CD4-positive, alpha-beta T cell treated with Interleukin-15 for 4 hours (primary cell): ENCODE results near the gene ATP1B1.
"Not testable (repeated sequence)": the region's sequence is repeated elsewhere in the genome, so short reads cannot be mapped to it uniquely, and the experiment has no call there.

Experiments
- DNase-seq: peaks from one replicate; pipeline ENCODE4 v3.0.0-alpha.2; 2020; ENCODE audit warnings: low spot score

The ATP1B1 gene

GRCh38 chr1:169142129-169142528, 35.6 kb downstream of the ATP1B1 start:
- no peak for DNase-seq

DNA sequence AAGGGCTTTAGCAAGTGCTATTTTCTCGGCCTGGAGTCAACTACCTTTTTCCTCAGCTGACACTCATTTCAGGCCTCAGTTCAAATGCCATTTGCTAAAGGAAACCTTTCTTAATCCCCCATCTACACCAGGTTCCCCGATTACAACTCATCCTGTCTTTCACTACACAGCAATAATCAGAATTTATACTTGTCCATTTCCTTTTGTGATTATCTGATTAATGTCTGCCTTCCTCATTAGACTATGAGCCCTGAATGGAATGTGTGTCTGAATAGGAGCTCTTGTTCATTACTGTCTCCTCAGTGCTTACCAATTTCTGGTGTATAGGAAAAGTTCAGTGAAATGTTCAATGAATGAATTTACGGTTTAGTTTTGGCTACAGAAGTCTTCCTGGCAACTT, 36.9 kb downstream of the ATP1B1 start:
- DNase-seq: no peak

DNA sequence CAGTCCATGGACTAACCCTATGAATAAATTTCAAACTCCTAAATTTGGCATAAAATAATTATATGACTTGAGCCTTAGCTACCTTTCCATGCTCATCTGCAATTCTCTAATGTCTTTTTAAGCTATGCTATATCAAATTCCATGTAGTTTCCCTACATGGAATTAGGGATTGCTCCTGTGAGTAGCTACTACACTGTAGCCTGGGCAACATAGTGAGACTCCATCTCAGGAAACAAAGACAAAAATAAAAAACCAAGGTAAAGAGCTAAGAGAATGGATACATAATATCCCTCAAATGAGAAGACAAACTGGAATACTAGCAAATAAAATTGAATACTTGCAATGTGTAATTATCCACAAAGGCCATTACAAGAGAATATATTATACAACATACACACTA, 37.5 kb downstream of the ATP1B1 start:
- no peak for DNase-seq

GRCh38 chr1:169144941-169145626, 38.6 kb downstream of the ATP1B1 start:
- no peak for DNase-seq

DNA sequence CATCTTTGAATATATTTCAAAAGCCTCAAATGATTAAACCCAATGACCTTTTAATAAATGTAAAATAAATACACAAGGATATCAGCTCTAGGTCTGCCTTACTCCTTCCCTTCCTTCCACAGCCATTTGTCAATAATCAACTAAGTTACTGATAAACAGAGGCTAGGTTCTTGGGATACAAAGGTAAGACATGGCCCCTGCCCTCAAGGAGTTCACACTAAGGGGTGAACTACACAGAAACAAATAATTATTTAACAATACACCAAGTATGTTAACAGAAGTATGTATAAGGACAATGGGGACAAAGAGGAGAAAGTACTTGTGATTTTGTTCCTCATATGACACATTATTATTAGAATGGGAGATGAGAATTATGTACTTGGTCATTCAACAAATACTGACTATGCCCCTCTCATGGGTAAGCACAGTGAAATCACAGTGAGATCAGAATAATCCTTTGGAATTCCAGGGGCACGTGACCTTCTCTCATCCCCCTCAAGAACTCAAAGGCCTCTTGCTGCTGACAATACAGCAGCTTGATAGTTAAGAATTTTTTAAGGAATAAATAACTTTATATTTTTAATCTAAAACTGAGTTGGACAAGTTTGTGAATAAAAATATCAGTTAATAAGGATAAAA, 40.2 kb downstream of the ATP1B1 start:
- DNase-seq: no peak

- DNase-seq: no peak
Observed at GRCh38 chr1:169148472-169149252, 42.2 kb downstream of the ATP1B1 start.

DNA sequence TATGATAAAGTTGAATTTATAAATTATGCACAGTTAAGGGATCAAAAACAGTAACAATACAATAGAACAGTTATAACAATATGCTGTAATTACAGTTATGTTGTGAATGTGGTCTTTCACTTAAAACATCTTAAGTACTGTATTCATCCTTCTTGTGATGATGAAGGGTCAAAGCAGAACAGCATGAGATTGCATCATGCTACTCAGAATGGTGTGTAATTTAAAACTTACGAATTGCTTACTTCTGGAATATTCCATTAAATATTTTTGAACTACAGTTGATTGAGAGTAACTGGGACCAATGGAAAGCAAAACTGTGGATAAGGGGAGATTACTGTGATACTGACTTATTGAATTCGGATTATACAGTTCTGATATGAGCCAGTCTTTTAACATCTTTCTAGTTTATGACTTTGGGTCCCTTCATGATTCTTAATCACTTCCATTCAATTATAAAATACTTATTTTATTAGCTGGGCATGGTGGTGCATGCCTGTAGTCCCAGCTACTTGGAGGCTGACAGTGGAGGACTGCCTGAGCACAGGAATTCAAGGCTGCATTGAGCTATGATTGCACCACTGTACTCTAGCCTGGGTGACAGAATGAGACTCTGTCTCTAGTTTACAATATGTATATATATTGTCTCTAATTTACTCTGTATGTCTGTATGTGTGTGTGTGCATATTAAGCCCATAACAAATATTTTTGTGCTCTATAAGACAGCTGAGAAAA, 43.2 kb downstream of the ATP1B1 start:
- no peak for DNase-seq

DNA sequence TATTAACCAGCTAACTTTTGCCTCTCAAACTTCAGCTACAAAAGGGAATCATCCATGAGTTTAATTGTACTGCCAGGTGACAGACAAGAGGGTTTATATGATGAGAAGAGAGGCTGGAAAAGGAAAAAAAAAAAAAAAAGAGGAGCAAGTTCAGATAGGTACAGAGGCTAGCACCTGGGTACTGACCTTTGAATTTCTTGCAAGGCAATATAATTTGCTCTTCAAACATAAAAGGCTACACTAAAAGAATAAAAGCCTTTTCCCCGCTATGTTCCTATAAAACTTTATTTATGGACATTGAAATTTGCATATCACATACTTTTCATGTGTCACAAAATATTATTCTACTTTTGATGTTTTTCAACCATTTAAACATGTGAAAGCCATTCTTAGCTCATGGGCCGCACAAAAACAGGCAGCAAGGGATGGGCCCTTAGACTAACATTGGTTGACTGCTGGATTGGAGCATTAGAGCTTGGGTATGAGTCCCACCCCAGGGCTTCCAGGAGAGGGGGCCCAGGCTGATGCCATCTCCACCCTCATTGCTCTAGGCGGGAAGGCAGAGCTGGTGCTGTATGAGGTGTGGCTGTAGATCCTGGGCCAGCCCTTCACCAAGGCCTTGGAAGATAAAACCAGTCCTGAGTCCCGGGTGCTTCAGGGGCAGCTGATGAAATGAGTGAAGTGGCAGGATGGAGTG, 44.3 kb downstream of the ATP1B1 start:
- DNase-seq: no peak

GRCh38 chr1:169151338-169151837, 44.9 kb downstream of the ATP1B1 start:
- DNase-seq: no peak

DNA sequence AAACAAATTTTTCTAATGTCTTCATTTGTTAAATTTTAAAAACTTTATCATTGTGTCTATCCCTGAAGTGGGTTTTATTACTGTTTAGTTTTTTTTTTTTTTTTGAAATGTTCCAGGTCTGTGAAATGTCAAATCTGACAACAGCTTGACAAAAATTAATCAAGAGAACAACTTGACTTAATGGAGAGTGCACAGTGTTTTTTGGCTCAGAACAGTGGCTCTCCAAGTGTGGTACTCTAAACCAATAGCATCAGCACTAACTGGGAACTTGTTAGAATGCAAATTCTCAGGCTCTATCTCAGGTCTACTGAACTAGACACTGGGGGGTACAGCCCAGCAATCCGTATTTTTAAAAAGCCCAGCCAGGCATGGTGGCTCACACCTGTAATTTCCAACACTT, 49.2 kb downstream of the ATP1B1 start:
- DNase-seq: no peak

DNA sequence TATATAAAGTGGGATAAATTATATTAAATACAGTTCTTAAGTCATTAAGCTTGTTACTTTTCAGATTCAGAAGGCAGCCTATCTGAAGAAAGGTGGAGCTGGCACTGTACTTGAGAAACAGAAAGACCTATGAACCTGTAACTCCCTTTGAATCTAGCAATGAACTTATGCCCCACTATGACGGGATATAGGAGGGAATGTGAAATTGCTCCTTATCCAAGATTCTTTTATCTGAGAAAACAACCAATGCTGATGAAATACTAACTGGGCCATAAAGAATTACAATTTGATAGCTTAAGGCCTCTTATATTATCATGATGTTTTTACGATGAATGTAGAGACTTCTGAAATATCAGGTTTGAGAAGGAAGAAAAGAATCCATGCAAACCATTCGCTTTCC, 50.1 kb downstream of the ATP1B1 start:
- DNase-seq: no peak

DNA sequence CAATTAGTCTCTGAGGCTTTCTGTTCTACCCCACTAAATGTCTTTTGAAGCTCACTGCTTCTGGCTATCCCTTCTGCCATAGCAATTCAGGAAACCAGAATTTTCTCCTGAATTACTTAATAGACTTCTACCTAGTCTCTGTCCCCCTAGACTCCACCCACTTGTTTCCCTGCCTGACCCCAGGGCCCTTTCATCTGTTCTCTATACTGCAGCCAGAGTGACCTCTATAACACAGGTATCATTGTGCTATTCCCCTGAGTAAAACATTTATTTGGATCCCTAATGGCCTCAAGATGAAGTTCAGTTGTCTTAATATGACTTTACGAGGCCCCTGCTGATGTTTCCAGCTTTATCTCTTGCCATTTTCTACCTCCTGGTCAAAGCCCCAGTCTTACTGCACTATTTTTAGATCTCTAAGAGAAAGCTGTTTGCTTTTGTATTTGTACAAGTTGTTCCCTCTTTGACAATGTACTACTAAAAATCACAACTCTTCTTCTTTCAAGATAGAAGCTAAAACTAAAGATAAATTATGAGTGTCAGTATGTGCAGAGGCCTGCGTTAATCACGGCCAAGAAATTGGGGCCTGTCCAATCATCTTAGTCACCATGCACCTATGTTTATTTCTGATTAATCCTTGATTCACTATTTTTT, 54.5 kb downstream of the ATP1B1 start:
- DNase-seq: no peak

DNA sequence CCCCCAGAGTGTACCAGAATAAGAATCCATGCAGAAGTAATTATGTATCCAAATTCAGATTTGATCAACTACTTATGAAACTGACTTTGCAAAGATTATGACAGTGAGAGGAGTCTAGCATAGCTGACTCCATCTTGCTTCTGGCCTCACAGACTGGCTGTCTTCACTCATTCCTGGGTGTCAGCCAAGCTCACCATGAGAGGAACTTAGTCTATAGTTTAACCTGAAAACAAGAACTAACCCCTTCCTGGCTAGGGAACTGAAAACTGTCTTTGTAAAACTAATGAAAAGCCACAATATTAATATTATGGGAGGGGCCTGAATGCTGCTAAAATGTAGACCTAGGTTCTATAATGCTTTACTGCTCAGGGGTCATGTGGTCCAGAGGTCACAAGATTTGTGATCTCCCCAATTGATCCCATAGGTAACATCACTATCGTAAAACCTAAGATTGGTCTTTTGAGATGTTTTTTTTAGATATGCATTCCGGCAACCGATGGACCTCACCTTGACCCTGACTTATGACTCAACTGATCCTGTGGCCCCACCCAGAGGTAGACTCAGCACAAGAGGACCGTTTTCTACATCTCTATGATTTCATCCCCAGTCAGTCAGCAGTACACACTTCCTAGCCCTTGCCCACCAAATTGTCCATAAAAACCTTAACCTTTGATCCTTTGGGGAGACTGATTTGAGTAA, 55.2 kb downstream of the ATP1B1 start:
- DNase-seq: no peak

GRCh38 chr1:169163059-169163458, 56.6 kb downstream of the ATP1B1 start:
- no peak for DNase-seq

DNA sequence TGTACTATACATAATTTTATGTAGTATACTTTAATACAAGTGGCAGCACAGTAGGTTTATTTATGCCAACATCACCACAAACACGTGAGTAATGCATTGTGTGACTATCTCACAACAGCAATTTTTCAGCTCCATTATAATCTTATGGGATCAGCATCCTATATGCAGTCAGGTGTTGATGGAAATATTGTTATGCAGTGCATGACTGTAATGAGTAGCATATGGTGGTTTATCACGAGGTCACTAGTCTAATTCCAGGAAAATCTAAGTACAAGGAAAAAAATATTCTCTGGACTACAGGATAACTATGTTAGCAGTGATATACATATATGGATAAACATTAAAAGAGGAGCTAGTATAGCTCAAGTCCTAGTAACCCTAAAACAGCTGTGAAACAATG, 69.0 kb downstream of the ATP1B1 start:
- DNase-seq: no peak

DNA sequence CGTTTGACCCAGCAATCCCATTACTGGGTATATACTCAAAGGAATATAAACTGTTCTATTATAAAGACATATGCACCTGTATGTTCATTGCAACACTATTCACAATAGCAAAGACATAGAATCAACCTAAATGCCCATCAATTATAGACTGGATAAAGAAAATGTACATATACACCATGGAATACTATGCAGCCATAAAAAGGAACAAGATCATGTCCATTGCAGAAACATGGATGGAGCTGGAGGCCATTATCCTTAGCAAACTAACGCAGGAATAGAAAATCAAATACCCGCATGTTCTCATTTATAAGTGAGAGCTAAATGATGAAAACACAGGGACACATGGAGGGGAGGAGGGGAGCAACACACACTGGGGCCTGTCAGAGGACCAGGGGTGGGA, 72.9 kb downstream of the ATP1B1 start:
- DNase-seq: not testable (repeated sequence)

GRCh38 chr1:169180174-169180573, 73.7 kb downstream of the ATP1B1 start:
- no peak for DNase-seq
